ENCODE measurements around the gene NFIB.

NFIB gene

DNA sequence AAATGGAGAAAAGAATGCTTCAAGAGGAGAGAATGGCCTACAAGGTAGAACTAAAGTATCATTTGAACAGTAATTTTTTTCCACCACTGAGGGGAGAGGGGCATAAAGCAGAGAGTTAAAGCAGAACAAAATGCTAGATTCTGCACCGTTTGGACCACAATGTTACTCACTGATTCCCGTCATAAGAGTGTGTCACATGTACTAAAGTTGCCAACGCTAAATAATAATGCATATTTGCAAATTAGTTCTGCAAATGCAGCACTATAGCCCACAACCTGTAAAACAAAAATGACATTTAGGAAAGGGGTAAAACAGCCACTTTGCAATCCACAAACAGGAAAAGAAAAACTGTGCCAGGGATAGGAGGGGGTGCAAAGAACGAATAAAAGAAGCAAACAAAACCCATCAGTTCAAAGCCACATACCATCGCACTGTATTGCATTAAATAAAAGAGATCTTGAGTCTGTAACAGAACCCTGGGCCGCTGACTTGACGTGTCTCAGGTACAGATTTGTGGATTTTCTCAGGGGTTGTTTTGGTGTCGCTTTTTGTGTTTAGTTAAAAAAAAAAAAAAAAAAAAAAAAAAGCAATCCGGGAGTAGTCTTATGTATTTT is 7.7 kb upstream of the NFIB start:
- no peak for DNase-seq (ENCODE audit: extremely low read depth in 1 of 2, low read depth in 1 of 2)

GRCh38 chr9:14320271-14321181 is 6.6 kb upstream of the NFIB start:
- no peak for DNase-seq (ENCODE audit: extremely low read depth in 1 of 2, low read depth in 1 of 2)

DNA sequence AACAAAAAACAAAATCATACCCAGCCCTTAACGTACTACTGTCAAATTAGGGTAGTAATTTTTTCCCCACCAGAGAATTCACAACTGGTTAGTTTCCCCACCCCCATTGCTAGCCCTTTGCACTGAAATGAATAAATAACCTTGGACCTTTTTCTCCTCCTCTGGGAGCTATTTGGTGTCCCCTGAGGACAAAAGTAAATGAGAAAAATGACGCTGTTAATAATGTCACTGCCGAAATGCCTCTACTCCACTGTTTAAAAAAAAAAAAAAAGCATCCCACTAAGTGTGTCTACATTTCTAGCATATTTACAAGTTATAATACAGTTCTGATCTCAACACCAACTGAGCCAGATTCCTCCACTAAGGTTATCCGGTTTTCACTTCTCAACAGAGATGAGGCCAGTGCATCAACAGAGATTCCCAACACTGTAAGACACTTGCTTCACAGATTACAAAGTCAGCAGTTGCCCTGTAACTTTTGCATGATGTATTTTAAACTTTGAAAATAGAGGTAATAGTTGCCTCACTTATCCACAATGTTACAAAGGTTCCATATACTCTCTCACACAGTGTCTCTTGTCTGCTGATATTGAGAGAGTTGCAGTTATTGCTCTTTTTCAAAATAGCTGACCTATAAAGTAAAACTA is 5.1 kb upstream of the NFIB start:
- DNase-seq (ENCODE audit: extremely low read depth in 1 of 2, low read depth in 1 of 2), result no peak

DNA sequence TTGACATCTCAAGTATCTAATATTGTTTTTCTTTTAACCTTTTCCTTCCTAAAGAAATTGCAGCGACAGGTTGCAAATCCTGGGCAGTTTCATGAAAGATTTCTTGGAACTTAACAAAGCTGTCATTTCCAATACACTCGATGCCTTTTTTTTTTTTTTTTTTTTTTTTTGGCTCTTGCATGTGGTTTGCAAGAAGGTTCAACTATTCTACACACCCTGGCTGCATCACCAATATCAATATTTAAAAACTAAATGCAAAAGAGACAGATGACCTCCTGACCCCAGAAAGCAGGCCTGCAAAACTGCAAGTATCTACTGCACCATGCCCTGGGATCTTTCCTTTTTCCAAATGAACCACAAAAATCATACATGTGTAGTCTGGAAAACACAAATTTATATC is 4.4 kb upstream of the NFIB start:
- DNase-seq (ENCODE audit: extremely low read depth in 1 of 2, low read depth in 1 of 2), result no peak

- DNase-seq (ENCODE audit: extremely low read depth in 1 of 2, low read depth in 1 of 2), result no peak
Measured at GRCh38 chr9:14317667-14318320, 3.9 kb upstream of the NFIB start.

GRCh38 chr9:14316602-14317300 is 2.8 kb upstream of the NFIB start:
- DNase-seq (ENCODE audit: extremely low read depth in 1 of 2, low read depth in 1 of 2), result no peak

DNA sequence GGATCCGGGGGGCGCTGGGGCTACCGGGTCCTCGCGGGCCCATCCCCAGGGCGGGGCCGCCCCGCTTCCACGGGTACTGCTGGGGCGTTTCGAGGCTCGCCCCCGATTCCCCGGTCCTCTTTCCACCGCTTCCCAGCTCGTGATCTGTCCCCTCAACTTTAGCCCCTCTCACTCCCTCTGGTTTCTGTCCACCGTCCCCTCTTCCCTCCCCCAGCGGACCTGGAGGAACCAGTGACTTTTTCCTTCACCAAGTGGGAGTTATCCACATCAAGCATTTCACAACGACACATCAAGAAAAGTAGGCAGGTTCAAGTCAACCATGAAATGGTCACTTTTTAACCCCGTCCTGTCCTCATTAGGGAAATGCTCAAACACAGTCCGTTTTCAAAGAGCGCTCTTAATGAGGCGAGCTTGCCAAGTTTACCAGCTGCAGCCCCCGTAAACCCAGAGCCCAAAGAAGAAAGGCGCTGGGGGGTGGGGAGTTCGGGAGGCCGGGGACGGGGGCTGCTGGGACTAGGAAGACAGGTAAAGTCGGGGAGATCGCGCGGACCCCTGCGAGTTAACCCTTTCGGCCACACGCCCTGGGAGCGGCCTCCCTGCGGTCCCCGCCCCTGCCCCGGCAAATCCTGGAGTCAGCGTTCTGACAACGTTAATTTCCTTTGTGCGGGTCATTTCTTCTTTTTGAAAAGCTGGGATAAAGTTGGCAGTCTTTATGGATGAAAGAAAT is 2.1 kb upstream of the NFIB start:
- no peak for DNase-seq (ENCODE audit: extremely low read depth in 1 of 2, low read depth in 1 of 2)

GRCh38 chr9:14314929-14315874 is 1.3 kb upstream of the NFIB start:
- no peak for DNase-seq (ENCODE audit: extremely low read depth in 1 of 2, low read depth in 1 of 2)

DNA sequence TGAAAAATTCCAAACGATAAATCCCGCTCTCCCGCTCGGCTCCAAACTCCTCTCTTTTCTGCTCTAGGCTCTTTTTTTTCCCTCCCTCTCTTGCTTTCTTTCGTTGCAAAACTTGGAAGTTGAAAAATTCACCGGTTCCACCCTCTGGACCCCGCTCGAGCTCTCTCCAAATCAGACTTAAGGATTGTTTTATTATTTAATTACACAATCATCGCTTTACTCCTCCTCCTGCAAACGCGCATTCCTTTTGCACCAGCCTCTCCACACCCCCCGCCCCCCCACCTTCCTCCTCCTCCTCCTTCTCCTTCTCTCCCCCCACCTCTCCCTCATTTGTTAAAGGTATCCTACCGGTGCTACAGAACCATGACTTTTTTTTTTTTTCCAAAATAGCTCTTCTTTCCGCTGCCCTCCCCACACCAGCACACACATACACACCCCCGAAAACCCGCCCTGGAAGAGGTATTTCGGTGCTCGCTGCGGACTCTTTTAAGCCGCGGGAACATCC is 535 bp upstream of the NFIB start:
- no peak for DNase-seq (ENCODE audit: extremely low read depth in 1 of 2, low read depth in 1 of 2)

GRCh38 chr9:14313378-14313940 is 482 bp downstream of the NFIB start:
- DNase-seq (ENCODE audit: extremely low read depth in 1 of 2, low read depth in 1 of 2), result no peak

DNA sequence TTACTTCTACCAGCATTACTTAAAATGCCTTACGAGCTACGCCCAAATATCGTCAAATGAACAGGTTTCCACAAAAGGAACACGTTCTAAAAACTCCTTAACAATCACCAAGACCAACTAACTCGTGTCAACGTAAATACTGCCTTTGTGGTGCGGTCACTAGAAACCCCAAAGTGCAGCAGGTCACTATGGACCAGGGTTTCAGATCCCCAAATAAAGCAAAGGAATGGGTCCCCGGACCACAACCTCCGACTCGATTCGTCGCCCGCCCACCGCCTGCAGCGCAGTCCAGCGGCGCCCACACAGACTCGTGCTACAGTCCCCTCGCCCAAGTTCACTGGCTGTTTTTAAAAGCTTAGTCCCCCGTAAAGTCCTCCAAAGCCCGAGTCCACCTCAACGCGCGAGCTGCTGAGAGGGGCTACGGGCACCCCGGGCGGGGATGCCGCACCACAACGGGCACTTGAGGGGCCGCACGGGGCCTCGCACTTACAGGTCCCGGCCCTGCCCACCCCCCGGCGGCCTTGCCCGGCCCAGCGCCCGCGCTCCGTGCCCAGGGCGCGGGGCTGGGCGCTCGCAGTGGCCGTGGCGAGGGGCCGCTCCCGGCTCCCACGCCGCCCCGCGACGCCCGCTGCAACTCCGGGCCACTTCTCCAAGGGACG is 1.1 kb downstream of the NFIB start:
- DNase-seq (ENCODE audit: extremely low read depth in 1 of 2, low read depth in 1 of 2), result no peak

GRCh38 chr9:14311956-14312685 is 1.8 kb downstream of the NFIB start:
- no peak for DNase-seq (ENCODE audit: extremely low read depth in 1 of 2, low read depth in 1 of 2)

DNA sequence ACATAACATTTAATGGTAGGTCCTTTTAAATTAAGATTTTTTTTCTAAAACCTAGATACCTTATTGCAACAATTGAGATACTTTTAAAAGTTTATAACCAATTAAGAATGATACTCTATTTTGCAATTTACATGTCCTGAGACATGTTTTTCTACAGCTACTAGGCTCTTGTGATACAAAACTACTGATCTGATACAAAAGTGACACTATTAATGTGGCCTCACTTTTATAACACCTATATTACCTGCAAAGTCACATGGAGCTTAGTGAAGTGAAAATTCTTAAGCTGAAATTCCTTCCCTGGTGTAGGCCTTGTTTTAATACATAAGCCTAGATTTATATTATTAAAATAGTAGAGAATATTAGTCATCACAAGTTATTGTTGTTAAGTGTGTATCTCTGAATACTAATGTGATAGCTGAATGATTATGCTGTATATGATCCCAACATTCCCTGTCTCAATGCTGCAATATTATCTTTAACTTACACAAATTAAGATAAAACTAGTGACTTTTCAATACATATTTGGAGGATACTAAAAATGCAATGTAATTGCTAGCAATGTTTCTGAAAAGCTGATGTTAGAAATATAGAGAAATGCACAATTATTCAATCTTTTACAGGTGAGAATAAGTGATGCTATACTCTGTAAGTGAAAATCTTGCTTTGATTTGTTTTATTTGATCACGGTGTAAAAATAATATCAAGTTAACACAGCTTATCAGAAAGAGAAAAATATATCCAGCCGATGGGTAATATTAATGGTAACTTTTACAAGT is 2.6 kb downstream of the NFIB start:
- DNase-seq (ENCODE audit: extremely low read depth in 1 of 2, low read depth in 1 of 2), result no peak

- DNase-seq (ENCODE audit: extremely low read depth in 1 of 2, low read depth in 1 of 2), result no peak
Measured at GRCh38 chr9:14310311-14310710, 3.6 kb downstream of the NFIB start.

- no peak for DNase-seq (ENCODE audit: extremely low read depth in 1 of 2, low read depth in 1 of 2)
Measured at GRCh38 chr9:14309403-14309802, 4.5 kb downstream of the NFIB start.

- no peak for DNase-seq (ENCODE audit: extremely low read depth in 1 of 2, low read depth in 1 of 2)
Measured at GRCh38 chr9:14308853-14309145, 5.1 kb downstream of the NFIB start.
